HG03460 (cell line): ENCODE data around the gene CYP24A1.

Experiments
- ATAC-seq: cut with Tn5 transposase; IDR thresholded peaks from one replicate; pipeline ENCODE4 v1.9.1; 2021; ENCODE audit not compliant: unreplicated experiment

Gene CYP24A1

GRCh38 chr20:54115172-54115854 lies 58.5 kb downstream of the CYP24A1 start:
- ATAC-seq = no peak

GRCh38 chr20:54114109-54114508 lies 59.7 kb downstream of the CYP24A1 start:
- ATAC-seq = no peak

- no peak for ATAC-seq
Measured at GRCh38 chr20:54113566-54113965, 60.2 kb downstream of the CYP24A1 start.

GRCh38 chr20:54112221-54112884 lies 61.4 kb downstream of the CYP24A1 start:
- ATAC-seq = no peak

- no peak for ATAC-seq
Measured at GRCh38 chr20:54111460-54111859, 62.3 kb downstream of the CYP24A1 start.

- no peak for ATAC-seq
Measured at GRCh38 chr20:54110457-54110856, 63.3 kb downstream of the CYP24A1 start.

GRCh38 chr20:54110041-54110440 lies 63.7 kb downstream of the CYP24A1 start:
- no peak for ATAC-seq

- no peak for ATAC-seq
Measured at GRCh38 chr20:54108817-54109216, 65.0 kb downstream of the CYP24A1 start.

GRCh38 chr20:54108326-54108642 lies 65.5 kb downstream of the CYP24A1 start:
- ATAC-seq = no peak

- ATAC-seq = no peak
Measured at GRCh38 chr20:54107600-54108325, 66.0 kb downstream of the CYP24A1 start.

GRCh38 chr20:54107181-54107580 lies 66.6 kb downstream of the CYP24A1 start:
- no peak for ATAC-seq

- no peak for ATAC-seq
Measured at GRCh38 chr20:54106162-54106561, 67.6 kb downstream of the CYP24A1 start.

- ATAC-seq = no peak
Measured at GRCh38 chr20:54105653-54106052, 68.1 kb downstream of the CYP24A1 start.

- no peak for ATAC-seq
Measured at GRCh38 chr20:54104781-54105180, 69.0 kb downstream of the CYP24A1 start.

- no peak for ATAC-seq
Measured at GRCh38 chr20:54103762-54104600, 69.8 kb downstream of the CYP24A1 start.
